HG03442 (cell line): ENCODE results near the gene FCHSD2.

Experiments used
- ATAC-seq: cut with Tn5 transposase; IDR thresholded peaks from one replicate; pipeline ENCODE4 v1.9.1; 2021; ENCODE audit warnings: mild to moderate bottlenecking, moderate library complexity; ENCODE audit not compliant: unreplicated experiment

The FCHSD2 gene

DNA sequence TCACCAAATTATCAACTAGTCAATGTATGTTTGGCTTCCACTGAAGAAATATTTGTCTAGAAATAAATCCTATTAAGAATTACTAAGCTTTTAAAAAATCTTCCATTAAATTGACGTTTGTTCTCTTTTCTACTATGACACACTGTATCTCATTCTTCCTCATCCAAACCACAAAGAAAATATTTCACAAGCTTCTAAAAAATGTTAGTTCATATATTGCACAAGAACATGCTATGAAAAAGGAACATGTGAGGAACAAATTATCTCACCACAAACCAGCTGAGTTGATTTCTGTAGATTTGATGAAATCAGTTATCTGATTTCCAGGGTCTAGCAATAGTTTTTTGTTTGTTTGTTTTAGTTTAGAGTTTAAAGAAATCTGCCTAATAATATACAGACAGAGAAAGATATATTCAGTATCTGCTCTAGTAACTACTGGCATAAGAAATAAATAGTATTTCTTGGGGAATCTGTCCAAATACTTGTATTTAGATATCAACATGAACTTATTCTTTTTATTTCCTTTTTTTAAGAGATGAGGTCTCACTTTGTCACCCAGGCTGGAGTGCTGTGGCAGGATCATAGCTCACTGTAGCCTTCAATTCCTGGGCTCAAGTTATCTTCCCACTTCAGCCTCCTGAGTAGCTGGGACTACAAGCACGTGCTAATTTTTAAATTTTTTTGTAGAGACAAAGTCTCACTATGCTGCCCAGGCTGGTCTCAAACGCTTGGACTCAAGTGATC is 166.2 kb downstream of the FCHSD2 start:
- ATAC-seq, result no peak

- no peak for ATAC-seq
Measured at GRCh38 chr11:72974487-72975205, 167.5 kb downstream of the FCHSD2 start.

DNA sequence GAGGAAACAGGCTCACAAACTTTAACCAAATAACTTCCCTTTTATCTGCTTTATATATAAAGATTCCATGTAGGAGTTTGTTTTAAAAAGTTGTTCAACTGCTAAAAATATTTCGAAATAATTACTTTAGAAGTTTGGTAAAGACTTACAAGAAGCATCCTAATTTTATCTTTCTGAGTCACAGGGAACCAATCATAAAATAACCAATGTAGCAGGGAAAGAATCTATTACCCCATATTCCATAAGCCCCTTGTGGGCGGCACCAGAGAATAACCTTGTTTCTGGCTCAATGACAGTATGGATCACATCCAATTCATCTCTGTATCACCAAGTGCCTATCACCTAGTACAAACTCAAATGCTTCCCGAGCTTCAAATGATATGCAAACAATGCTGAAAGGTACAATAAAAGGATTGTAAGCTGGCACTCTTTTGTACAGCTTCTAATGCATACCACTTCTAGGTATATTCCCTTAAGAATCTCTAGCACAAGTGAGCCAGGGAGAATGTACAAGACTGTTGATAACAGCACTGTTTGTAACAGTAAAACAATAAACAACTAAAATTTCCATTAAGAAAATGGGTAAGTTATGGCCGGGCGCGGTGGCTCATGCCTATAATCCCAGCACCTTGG is 169.5 kb downstream of the FCHSD2 start:
- ATAC-seq, result no peak

GRCh38 chr11:72971192-72971967 is 170.7 kb downstream of the FCHSD2 start:
- no peak for ATAC-seq

DNA sequence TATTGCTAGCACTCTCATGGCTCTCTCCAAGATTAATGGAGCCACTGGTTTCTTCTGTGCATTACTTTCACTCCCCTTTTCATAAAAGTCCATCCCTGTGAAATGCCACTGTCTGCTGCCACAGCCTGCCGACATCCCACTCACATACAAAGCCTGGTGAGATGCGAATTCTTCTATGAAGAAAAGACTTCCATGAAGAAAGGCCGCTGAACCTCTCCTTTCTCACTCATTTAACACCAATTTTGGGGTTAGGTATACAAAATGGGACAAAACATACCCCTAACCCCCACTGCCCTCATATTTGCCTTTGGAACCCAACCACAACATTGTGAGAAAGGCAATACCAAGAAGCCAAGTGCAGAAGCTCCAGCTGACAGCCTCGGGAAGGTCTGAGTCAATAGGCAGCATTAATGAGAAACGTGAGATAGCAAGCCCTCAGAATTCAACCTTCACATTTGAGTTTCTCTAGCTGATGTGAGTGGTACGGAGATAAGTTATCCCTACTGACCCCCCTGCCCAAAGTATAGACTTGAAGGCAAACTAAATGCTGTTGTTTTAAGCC is 171.5 kb downstream of the FCHSD2 start:
- ATAC-seq, result no peak

DNA sequence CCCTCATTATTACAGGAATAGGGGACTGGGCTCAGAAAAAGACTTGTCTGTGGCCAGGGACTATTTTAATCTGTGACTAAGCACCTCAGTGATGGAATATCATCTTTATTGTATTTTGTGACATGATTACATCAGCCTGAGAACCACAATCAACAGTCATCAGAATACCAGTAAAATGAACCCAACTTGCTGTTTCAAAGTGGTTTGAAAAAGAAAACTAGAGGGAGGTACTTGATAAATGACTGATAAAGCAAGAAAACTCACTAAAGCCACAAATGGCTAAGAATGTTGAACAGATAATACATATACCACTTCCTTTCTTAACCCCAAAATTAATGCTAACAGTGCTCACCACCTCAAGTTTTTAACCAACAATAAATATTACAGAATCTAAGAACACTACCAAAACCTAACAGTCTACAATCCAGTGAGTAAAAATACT is 172.2 kb downstream of the FCHSD2 start:
- peak; percentile 80 for ATAC-seq

GRCh38 chr11:72968390-72968789 is 173.7 kb downstream of the FCHSD2 start:
- ATAC-seq, result no peak

- ATAC-seq, result no peak
Measured at GRCh38 chr11:72965672-72966071, 176.4 kb downstream of the FCHSD2 start.

GRCh38 chr11:72962717-72963116 is 179.4 kb downstream of the FCHSD2 start:
- no peak for ATAC-seq

- no peak for ATAC-seq
Measured at GRCh38 chr11:72962084-72962483, 180.0 kb downstream of the FCHSD2 start.

GRCh38 chr11:72959998-72960731 is 182.0 kb downstream of the FCHSD2 start:
- no peak for ATAC-seq

DNA sequence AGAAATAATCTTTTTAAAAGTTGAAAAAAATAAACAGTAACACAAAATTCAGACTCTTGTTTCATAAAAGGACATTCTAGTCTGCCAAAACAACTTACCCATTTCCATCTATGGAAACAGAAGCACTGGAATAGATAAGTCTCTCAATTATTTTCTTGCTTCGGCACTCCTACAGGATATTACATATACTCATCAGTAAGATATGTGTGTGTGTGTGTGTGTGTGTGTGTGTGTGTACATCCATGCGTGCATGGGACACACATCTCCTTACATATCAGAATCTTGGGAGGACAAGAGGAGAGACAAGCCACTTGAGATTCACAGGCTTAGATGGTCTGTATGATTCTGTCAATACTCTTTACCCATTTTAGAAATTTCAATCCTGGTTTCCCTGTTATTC is 183.3 kb downstream of the FCHSD2 start:
- ATAC-seq, result no peak

- no peak for ATAC-seq
Measured at GRCh38 chr11:72955466-72955865, 186.7 kb downstream of the FCHSD2 start.

GRCh38 chr11:72954860-72955259 is 187.3 kb downstream of the FCHSD2 start:
- ATAC-seq, result no peak

DNA sequence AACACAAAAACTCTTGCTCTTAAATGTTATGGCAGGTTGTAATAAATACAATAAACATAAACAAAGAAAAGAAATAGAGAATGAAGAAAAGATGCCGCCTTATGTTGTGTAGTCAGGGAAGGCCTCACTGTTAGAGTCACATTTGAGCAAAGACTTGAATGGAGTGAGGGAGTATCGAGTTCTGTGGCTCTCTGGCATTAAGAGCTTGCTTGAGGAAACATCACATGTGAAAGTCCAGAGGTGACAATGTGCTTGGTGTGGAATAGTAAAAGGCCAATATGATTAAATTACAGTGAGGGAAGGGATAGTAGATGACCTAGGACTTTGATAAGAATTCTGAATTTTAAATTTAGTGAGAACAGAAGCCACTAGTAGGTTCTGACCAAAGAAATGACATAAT is 188.5 kb downstream of the FCHSD2 start:
- no peak for ATAC-seq

GRCh38 chr11:72951888-72952287 is 190.2 kb downstream of the FCHSD2 start:
- ATAC-seq, result no peak

DNA sequence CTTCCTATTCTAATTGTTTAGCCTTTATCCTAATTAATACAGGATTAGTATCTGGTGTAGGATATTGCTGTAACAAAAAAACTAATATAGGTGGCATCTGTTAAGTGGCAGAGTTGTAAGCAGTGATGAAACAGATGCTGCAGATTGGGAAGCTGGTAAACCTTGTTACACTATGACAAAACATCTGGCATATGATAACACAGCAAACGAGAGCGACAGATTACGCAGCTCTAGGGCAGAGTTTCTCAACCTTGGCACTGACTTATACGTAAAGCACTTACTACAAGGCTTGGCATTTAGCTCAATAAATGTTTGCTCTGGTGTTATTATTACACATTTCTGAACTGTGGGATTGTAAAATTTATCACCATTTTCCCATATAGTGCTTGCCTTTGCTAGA is 190.9 kb downstream of the FCHSD2 start:
- ATAC-seq, result no peak

- no peak for ATAC-seq
Measured at GRCh38 chr11:72950685-72951084, 191.4 kb downstream of the FCHSD2 start.

DNA sequence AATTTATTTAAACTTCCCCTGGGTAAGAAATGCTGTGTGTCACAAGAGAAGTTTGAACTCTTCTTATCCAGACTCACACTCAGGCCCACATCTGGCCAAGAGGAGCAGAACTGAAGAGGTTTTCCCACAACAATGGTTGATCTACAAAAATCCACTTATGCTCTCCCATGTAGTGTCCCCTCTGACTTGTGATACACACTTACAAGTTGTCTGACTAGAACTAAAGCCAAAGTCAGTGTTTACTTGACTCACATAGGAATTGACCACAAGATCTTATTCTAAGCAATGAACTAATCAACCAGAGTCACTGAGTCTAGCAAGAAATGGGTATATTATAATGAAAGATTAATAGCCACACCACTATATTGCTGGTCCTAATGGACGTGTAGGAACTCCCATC is 194.9 kb downstream of the FCHSD2 start:
- no peak for ATAC-seq

DNA sequence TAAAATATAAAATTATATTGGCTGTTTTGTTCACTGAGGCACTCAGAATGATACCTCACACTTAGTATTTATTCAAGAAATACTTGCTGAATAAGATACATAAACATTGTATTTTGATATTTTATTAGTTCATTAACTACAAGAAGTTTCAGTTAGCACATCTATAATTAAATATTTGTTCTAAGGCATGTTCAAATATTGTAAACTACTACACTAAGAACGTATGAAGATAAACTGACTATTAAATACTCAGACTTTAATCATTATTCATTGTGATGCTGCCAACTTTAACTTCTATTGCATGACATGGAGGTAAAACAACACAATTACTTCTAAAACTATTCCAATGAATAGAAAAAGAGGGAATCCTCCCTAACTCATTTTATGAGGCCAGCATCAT is 198.5 kb downstream of the FCHSD2 start:
- ATAC-seq, result no peak
